GM20000 (cell line): ENCODE data around the gene NMBR.

Experiments used
- DNase-seq: peaks from one replicate; pipeline ENCODE4 v3.0.0; 2012; ENCODE audit warnings: low spot score
- TF ChIP-seq, protein P1 (sequence below): IDR thresholded peaks from 2 replicates; pipeline ENCODE4 v1.5.1; 2012; ENCODE audit warnings: mild to moderate bottlenecking, control low read depth; ENCODE audit errors: extremely low read depth, missing control alignments

The NMBR gene

DNA sequence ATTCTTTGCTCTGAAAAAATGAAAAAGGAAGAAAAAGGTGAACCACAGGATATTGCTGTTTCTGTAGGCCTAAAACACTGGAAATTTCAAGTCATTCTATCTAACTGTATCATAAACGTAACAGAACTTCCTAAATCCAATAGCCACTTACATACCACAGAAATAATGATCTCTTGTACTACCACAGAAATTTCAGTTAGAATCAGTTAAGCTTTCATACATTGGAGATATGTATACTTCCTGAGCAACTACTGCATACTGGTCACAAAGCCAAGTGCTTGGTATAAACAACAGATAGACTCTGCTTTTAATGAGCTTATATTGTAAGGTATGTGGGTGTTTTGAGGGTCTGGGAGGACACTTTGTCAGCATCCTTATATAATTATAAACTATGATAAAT is 38.7 kb upstream of the NMBR start:
- TF ChIP-seq, protein P1, sequence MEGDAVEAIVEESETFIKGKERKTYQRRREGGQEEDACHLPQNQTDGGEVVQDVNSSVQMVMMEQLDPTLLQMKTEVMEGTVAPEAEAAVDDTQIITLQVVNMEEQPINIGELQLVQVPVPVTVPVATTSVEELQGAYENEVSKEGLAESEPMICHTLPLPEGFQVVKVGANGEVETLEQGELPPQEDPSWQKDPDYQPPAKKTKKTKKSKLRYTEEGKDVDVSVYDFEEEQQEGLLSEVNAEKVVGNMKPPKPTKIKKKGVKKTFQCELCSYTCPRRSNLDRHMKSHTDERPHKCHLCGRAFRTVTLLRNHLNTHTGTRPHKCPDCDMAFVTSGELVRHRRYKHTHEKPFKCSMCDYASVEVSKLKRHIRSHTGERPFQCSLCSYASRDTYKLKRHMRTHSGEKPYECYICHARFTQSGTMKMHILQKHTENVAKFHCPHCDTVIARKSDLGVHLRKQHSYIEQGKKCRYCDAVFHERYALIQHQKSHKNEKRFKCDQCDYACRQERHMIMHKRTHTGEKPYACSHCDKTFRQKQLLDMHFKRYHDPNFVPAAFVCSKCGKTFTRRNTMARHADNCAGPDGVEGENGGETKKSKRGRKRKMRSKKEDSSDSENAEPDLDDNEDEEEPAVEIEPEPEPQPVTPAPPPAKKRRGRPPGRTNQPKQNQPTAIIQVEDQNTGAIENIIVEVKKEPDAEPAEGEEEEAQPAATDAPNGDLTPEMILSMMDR = no peak

DNA sequence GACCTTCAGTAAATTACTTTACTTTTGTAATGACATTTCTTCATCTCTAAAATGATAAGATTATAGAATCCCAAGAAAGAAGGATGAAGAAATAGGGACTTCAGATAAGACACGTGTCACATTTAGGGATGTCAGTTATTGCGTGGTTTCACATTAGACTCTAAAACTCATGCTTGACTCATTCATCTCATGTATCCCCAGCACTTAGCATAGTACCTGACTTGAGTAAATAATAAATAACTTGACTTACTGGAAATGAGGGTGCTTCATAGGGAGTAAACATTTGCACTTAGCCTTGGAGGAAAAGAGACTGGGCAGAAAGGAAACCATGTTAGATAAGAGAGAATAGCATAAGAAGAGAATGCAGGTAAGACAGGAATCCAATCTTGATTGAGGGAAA is 37.4 kb upstream of the NMBR start:
- DNase-seq = no peak
- TF ChIP-seq, protein P1 = no peak

More for the DNA sequence above, 38.7 kb upstream of the NMBR start:
- DNase-seq = no peak

DNA sequence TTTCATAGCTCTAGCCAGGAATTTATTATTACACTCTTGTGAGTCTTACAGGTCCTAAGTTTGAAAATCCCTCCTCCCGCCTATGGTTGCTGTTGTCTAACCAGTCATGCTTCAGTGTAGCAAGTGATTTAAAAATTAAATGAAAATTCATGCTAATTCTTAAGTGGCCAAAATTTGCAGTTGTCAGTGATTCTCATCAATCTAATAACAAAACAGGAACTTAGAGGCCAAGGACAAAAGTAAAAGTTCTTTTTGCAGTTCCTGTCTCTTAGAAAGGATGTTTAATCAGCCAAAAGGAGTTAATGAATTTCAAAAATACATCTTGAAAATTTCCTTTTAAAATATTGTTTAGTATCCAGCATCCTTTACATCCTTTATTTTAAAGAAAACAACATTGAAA is 36.4 kb upstream of the NMBR start:
- TF ChIP-seq, protein P1 = no peak
- no peak for DNase-seq

DNA sequence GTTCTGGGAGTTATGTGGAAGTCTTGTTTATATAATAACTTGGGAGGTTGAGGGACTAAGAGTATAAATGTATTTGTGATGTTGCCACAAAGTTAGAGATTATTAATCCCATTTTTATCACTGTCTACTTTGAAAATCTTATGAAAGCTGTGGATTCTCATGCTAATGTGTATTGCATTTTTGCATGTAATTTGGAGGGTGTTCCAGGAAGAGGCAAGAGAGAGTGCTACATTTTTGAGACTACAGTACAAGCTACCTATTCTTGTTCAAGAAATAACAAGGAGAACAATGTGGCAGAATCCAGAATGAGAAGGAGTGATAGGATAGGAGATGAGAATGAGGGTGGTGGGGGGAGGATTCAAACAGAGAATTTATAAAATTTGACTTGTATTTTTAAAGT is 35.1 kb upstream of the NMBR start:
- TF ChIP-seq, protein P1 = no peak
- DNase-seq = no peak

DNA sequence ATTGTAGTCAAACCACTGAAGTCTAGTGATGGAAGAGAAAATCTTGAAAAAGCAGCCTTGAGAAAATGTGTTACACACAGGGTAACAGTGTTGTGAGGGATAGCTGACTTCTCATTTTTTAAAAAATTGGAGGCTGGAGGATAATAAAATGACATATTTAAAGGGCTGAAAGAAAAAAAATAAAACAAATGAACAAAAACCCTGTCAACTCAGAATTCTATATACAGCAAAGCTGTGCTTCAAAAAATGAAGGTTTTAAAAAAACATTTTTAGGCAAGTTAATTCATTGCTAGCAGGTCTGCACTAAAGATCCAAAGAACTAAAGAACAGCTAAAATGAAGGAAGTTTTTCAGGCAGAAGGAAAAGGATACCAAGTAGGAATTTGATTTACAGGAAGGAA is 31.2 kb upstream of the NMBR start:
- no peak for DNase-seq
- TF ChIP-seq, protein P1 = no peak

DNA sequence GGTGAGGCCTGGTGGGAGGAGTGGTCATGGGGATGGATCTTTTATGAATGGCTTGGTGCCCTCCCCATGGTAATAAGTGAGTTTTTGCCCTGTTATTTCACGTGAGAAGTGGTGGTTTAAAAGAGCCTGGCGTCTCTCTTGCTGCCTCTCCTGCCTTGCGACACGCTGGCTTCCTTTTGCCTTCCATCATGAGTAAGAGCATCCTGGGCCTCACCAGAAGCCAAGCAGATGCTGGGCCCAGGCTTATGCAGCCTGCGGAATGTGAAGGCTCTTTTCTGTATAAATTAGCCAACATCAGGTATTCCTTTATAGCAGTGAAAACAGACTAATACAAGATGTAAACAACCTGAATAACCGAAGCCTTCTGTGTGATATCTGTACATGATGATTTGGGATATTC is 27.8 kb upstream of the NMBR start:
- TF ChIP-seq, protein P1 = no peak
- no peak for DNase-seq

DNA sequence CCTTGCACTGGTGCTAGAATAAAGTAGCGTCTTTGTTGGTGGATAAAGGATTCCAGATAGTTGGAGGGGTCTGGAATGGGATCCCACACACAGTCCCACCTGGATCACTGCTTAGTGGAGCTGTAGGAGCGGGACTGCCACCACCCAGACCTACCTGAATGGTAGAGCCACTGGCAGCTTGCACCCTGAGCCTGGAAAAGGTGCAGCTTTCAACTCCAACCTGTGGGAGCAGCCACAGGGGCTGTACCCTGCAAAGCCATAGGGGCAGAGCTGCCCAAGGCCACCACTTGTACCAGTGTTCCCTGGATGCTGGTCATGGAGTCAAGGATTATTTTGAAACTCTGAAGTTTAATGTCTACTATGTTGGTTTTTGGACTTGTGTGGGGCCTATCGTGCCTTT is 27.1 kb upstream of the NMBR start:
- TF ChIP-seq, protein P1 = no peak
- DNase-seq = no peak
